Measurements from ENCODE around the gene QKI.

Gene QKI

DNA sequence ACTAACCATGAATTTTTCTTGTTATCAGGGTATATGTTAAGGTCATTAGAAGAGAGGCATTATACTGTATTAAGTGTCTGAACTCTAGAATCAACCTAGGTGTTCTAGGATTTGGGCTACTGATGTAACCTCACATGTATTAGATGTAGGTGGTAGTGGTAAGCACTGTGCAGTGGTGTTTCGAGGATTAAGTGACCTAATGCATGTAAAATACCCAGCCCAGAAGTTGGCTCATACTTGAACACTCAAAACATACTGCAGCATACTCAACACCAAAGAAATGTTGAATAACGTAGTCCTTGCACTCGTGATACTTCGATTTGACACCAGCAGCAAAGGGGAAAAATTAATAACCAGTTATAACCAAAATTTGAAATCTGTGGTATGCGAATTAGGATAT, 48.7 kb downstream of the QKI start:
- no peak overlapping the region for H2BK5ac ChIP-seq (ENCODE audit: low read length)
- H2BK12ac ChIP-seq (ENCODE audit: low read length): no peak overlapping the region
- no CpG with 5 or more reads among the region's 5 CpGs for WGBS, 2 donors (ENCODE audit: extremely low coverage in 2 of 2, insufficient read length in 2 of 2, insufficient replicate concordance in 1 of 2)
- H3K79me1 ChIP-seq (ENCODE audit: low read depth, low read length): peaks cover 3% of the 10 kb centered on the region
- H4K91ac ChIP-seq (ENCODE audit: low read depth, low read length, poor library complexity): no peak overlapping the region
- no peak overlapping the region for H3K4me2 ChIP-seq (ENCODE audit: insufficient read depth, low read length, poor library complexity, severe bottlenecking)
- peaks cover 0 to 40% of the 10 kb centered on the region in 2 donors for H3K9me3 ChIP-seq (replicated peaks in 1 of 2; ENCODE audit: control insufficient read depth in 2 of 2, insufficient read depth in 1 of 2, low read depth in 1 of 2, low read length in 2 of 2)
- H4K8ac ChIP-seq (ENCODE audit: low read depth, low read length): no peak overlapping the region
- no peak overlapping the region for H2AFZ ChIP-seq (ENCODE audit: low read length)
- no peak overlapping the region for H3K27ac ChIP-seq (replicated peaks; ENCODE audit: low read length)
- H2BK120ac ChIP-seq (ENCODE audit: low read depth, low read length): no peak overlapping the region
- H3K14ac ChIP-seq (ENCODE audit: low read length): no peak overlapping the region
- H3K18ac ChIP-seq (ENCODE audit: low read length): no peak overlapping the region
- no peak overlapping the region for H3K4ac ChIP-seq (ENCODE audit: low read length)
- no peak for DNase-seq (ENCODE audit: low spot score)
- no peak overlapping the region for H3K9ac ChIP-seq (ENCODE audit: low read depth, low read length, poor library complexity)
- H3K4me3 ChIP-seq (ENCODE audit: low read length in 2 of 2): no peak overlapping the region
- H3K23ac ChIP-seq (ENCODE audit: low read depth, low read length, poor library complexity): no peak overlapping the region
- no peaks in the 10 kb centered on the region for H3K27me3 ChIP-seq (ENCODE audit: control insufficient read depth in 3 of 3, insufficient read depth in 3 of 3, low read depth in 1 of 3, low read length in 3 of 3)
- no peak overlapping the region for H2AK5ac ChIP-seq (ENCODE audit: low read depth, low read length)
- peaks cover 2 to 95% of the 10 kb centered on the region in 2 donors for H3K36me3 ChIP-seq (replicated peaks in 1 of 2; ENCODE audit: control insufficient read depth in 2 of 2, insufficient read depth in 2 of 2, low read length in 2 of 2)
- H3K4me1 ChIP-seq (ENCODE audit: control insufficient read depth in 2 of 2, insufficient read depth in 1 of 2, low read depth in 1 of 2, low read length in 2 of 2): peaks cover 6 to 7% of the 10 kb centered on the region in 2 donors
- no peak overlapping the region for H2BK15ac ChIP-seq (ENCODE audit: low read length)

DNA sequence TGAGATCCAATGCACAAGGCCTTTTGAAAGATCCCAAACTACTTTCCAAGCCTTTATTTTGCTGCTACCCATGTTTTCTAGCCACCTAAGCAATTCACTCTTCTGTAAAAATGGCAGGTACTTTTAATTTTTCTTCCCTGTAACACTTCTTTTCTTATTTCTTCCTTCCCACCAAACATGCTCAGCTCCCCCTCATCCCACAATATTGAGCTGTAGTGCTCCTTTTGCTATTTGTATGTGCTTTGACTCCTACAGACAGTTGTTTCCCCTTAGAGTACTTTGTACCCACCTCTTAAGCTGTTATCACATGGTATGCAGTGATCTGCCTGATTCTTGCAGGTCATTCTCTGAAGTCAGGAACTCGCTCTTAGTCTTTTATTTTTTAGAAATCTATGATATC, 49.3 kb downstream of the QKI start:
- Histone ChIP-seq H2BK120ac (ENCODE audit: low read depth, low read length) (no peak overlapping the region), H3K4me1 (ENCODE audit: control insufficient read depth in 2 of 2, insufficient read depth in 1 of 2, low read depth in 1 of 2, low read length in 2 of 2) (peaks cover 6 to 7% of the 10 kb centered on the region in 2 donors), H2BK15ac (ENCODE audit: low read length) (no peak overlapping the region), H3K4me2 (ENCODE audit: insufficient read depth, low read length, poor library complexity, severe bottlenecking) (no peak overlapping the region), H3K79me1 (ENCODE audit: low read depth, low read length) (peaks cover 3% of the 10 kb centered on the region), H3K9me3 (replicated peaks in 1 of 2; ENCODE audit: control insufficient read depth in 2 of 2, insufficient read depth in 1 of 2, low read depth in 1 of 2, low read length in 2 of 2) (peaks cover 0 to 43% of the 10 kb centered on the region in 2 donors), H3K36me3 (replicated peaks in 1 of 2; ENCODE audit: control insufficient read depth in 2 of 2, insufficient read depth in 2 of 2, low read length in 2 of 2) (peaks cover 2 to 95% of the 10 kb centered on the region in 2 donors), H2BK12ac (ENCODE audit: low read length) (no peak overlapping the region), H4K8ac (ENCODE audit: low read depth, low read length) (no peak overlapping the region), H2AK5ac (ENCODE audit: low read depth, low read length) (no peak overlapping the region), H3K27ac (replicated peaks; ENCODE audit: low read length) (no peak overlapping the region), H4K91ac (ENCODE audit: low read depth, low read length, poor library complexity) (no peak overlapping the region), H3K23ac (ENCODE audit: low read depth, low read length, poor library complexity) (no peak overlapping the region), H3K14ac (ENCODE audit: low read length) (no peak overlapping the region), H3K18ac (ENCODE audit: low read length) (no peak overlapping the region), H3K4me3 (ENCODE audit: low read length in 2 of 2) (no peak overlapping the region), H3K4ac (ENCODE audit: low read length) (no peak overlapping the region), H2AFZ (ENCODE audit: low read length) (no peak overlapping the region), H2BK5ac (ENCODE audit: low read length) (no peak overlapping the region), H3K9ac (ENCODE audit: low read depth, low read length, poor library complexity) (no peak overlapping the region), H3K27me3 (ENCODE audit: control insufficient read depth in 3 of 3, insufficient read depth in 3 of 3, low read depth in 1 of 3, low read length in 3 of 3) (no peaks in the 10 kb centered on the region)
- WGBS, 2 donors (ENCODE audit: extremely low coverage in 2 of 2, insufficient read length in 2 of 2, insufficient replicate concordance in 1 of 2): no CpG with 5 or more reads among the region's 1 CpG
- DNase-seq (ENCODE audit: low spot score): no peak

DNA sequence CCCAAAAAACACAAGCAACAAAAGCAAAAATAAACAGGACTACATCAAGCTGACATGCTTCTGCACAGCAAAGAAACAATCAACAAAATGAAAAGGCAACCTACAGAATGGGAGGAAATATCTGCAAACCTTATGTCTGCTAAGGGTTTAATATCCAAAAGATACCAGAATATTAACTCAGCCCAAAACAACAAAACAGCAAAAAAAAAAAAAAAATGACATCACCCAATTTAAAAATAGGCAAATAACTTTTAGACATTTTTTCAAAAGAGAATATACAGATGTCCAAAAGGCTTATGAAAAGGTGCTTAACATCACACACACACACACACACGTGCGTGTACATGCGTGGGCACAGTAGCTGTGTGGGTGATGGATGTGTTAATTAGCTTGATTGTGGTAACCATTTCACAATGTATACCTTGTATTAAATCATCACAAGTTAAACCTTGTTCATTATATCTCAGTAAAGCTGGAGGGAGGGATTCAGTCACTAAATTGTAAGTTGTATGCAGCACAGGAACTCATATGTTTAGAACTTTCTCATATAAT, 52.4 kb downstream of the QKI start:
- Histone ChIP-seq H2BK120ac (ENCODE audit: low read depth, low read length) (no peak overlapping the region), H4K8ac (ENCODE audit: low read depth, low read length) (no peak overlapping the region), H3K27me3 (ENCODE audit: control insufficient read depth in 3 of 3, insufficient read depth in 3 of 3, low read depth in 1 of 3, low read length in 3 of 3) (no peaks in the 10 kb centered on the region), H2AFZ (ENCODE audit: low read length) (no peak overlapping the region), H3K4me2 (ENCODE audit: insufficient read depth, low read length, poor library complexity, severe bottlenecking) (no peak overlapping the region), H2AK5ac (ENCODE audit: low read depth, low read length) (no peak overlapping the region), H3K23ac (ENCODE audit: low read depth, low read length, poor library complexity) (no peak overlapping the region), H3K9ac (ENCODE audit: low read depth, low read length, poor library complexity) (no peak overlapping the region), H3K4me3 (ENCODE audit: low read length in 2 of 2) (no peak overlapping the region), H3K18ac (ENCODE audit: low read length) (no peak overlapping the region), H3K27ac (replicated peaks; ENCODE audit: low read length) (no peak overlapping the region), H3K4me1 (ENCODE audit: control insufficient read depth in 2 of 2, insufficient read depth in 1 of 2, low read depth in 1 of 2, low read length in 2 of 2) (no peaks in the 10 kb centered on the region), H2BK5ac (ENCODE audit: low read length) (no peak overlapping the region), H3K9me3 (replicated peaks in 1 of 2; ENCODE audit: control insufficient read depth in 2 of 2, insufficient read depth in 1 of 2, low read depth in 1 of 2, low read length in 2 of 2) (peaks cover 3 to 68% of the 10 kb centered on the region in 2 donors), H2BK15ac (ENCODE audit: low read length) (no peak overlapping the region), H2BK12ac (ENCODE audit: low read length) (no peak overlapping the region), H3K4ac (ENCODE audit: low read length) (no peak overlapping the region), H3K79me1 (ENCODE audit: low read depth, low read length) (peaks cover 3% of the 10 kb centered on the region), H3K36me3 (replicated peaks in 1 of 2; ENCODE audit: control insufficient read depth in 2 of 2, insufficient read depth in 2 of 2, low read length in 2 of 2) (peaks cover 5 to 100% of the 10 kb centered on the region in 2 donors), H4K91ac (ENCODE audit: low read depth, low read length, poor library complexity) (no peak overlapping the region), H3K14ac (ENCODE audit: low read length) (no peak overlapping the region)
- WGBS, 2 donors (ENCODE audit: extremely low coverage in 2 of 2, insufficient read length in 2 of 2, insufficient replicate concordance in 1 of 2): no CpG with 5 or more reads among the region's 3 CpGs
- DNase-seq (ENCODE audit: low spot score): no peak

DNA sequence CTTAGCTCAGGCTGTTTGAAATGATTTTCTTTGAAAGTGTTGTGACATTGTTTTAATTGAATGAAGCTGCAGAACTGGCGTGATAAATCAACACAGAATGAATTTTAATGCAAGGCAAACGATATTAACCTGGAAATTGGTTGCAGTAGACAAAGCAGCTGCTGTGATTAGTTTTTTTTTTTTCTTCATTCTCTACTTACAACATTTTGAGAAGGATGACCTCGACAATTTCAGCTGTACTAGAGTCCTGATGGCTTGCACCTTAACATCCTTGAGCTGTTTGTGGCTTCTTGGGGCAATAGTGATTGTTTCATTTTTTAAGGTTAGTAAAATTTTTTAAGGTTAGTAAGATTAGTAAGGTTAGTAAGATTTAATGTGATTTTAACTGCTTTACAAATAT, 54.2 kb downstream of the QKI start:
- Histone ChIP-seq H3K4ac (ENCODE audit: low read length) (no peak overlapping the region), H3K27ac (replicated peaks; ENCODE audit: low read length) (no peak overlapping the region), H3K27me3 (ENCODE audit: control insufficient read depth in 3 of 3, insufficient read depth in 3 of 3, low read depth in 1 of 3, low read length in 3 of 3) (no peaks in the 10 kb centered on the region), H3K4me1 (ENCODE audit: control insufficient read depth in 2 of 2, insufficient read depth in 1 of 2, low read depth in 1 of 2, low read length in 2 of 2) (no peaks in the 10 kb centered on the region), H3K9me3 (replicated peaks in 1 of 2; ENCODE audit: control insufficient read depth in 2 of 2, insufficient read depth in 1 of 2, low read depth in 1 of 2, low read length in 2 of 2) (peaks cover 3 to 83% of the 10 kb centered on the region in 2 donors), H2BK15ac (ENCODE audit: low read length) (no peak overlapping the region), H4K8ac (ENCODE audit: low read depth, low read length) (no peak overlapping the region), H3K18ac (ENCODE audit: low read length) (no peak overlapping the region), H3K36me3 (replicated peaks in 1 of 2; ENCODE audit: control insufficient read depth in 2 of 2, insufficient read depth in 2 of 2, low read length in 2 of 2) (peaks cover 5 to 100% of the 10 kb centered on the region in 2 donors), H2BK120ac (ENCODE audit: low read depth, low read length) (no peak overlapping the region), H4K91ac (ENCODE audit: low read depth, low read length, poor library complexity) (no peak overlapping the region), H2AFZ (ENCODE audit: low read length) (no peak overlapping the region), H3K4me2 (ENCODE audit: insufficient read depth, low read length, poor library complexity, severe bottlenecking) (no peak overlapping the region), H3K23ac (ENCODE audit: low read depth, low read length, poor library complexity) (no peak overlapping the region), H2AK5ac (ENCODE audit: low read depth, low read length) (no peak overlapping the region), H3K9ac (ENCODE audit: low read depth, low read length, poor library complexity) (no peak overlapping the region), H3K79me1 (ENCODE audit: low read depth, low read length) (peaks cover 3% of the 10 kb centered on the region), H2BK12ac (ENCODE audit: low read length) (no peak overlapping the region), H3K4me3 (ENCODE audit: low read length in 2 of 2) (no peak overlapping the region), H2BK5ac (ENCODE audit: low read length) (no peak overlapping the region), H3K14ac (ENCODE audit: low read length) (no peak overlapping the region)
- no CpG with 5 or more reads among the region's 3 CpGs for WGBS, 2 donors (ENCODE audit: extremely low coverage in 2 of 2, insufficient read length in 2 of 2, insufficient replicate concordance in 1 of 2)
- no peak for DNase-seq (ENCODE audit: low spot score)

All from neuronal stem cell (in vitro differentiated cells).